B cell (primary cell): ENCODE data around the gene FCER2. TPM values are rescaled to one million over a fixed set of nuclear protein-coding genes. Genes with fewer than 3 reads are reported as not detected.

ENCODE experiments used
- ATAC-seq: fragments of 200-7000 bp; cut with Tn5 transposase; one replicate; pipeline ENCODE4 v1.10.0; 2021; ENCODE audit warnings: low read depth, mild to moderate bottlenecking, moderate number of reproducible peaks, moderate library complexity
- CTCF ChIA-PET: fragments of 350-600 bp; sonication (Branson Sonifier 250); formaldehyde crosslinking; loops from one replicate; lab custom pipeline; 2021; ENCODE audit warnings: antibody characterized with exemption, inconsistent platforms; lab: Charles Lee
- POLR2A ChIA-PET: fragments of 350-600 bp; sonication (Branson Sonifier 250); formaldehyde crosslinking; loops from one replicate; lab custom pipeline; 2021; ENCODE audit warnings: antibody characterized with exemption; lab: Charles Lee
- DNase-seq: peaks from one replicate; pipeline ENCODE4 v3.0.0; 2013
- H2AFZ ChIP-seq: 2 replicates; pipeline ENCODE4 v1.6.1; 2012; ENCODE audit warnings: mild to moderate bottlenecking, low read depth, low read length; ENCODE audit not compliant: insufficient read depth, poor library complexity, severe bottlenecking
- H3K27ac ChIP-seq, 2 donors: 1 replicate in 1 of 2; 2 replicates in 1 of 2; pipeline ENCODE4 v1.5.1; 2012 to 2013; ENCODE audit warnings: low read length in 2 of 2, mild to moderate bottlenecking in 2 of 2, moderate library complexity in 1 of 2
- H3K27me3 ChIP-seq, 4 experiments: fragments of 200-600 bp in 1 of 4; sonication (generic) in 1 of 4; replicated peaks in 1 of 4; 1 replicate in 2 of 4; 2 replicates in 2 of 4; pipeline versions ENCODE4 v1.6.1 to v1.7.0; 2013 to 2016; ENCODE audit warnings: low read length in 3 of 4, mild to moderate bottlenecking in 2 of 4, mixed read lengths in 1 of 4, moderate library complexity in 1 of 4; ENCODE audit not compliant: insufficient read depth in 4 of 4, control insufficient read depth in 3 of 4; ENCODE audit errors: control extremely low read depth in 1 of 4
- H3K36me3 ChIP-seq, 2 experiments: replicated peaks in 1 of 2; 1 replicate in 1 of 2; 2 replicates in 1 of 2; pipeline versions ENCODE4 v1.6.1 to v1.7.1; 2013; ENCODE audit warnings: low read length in 1 of 2; ENCODE audit not compliant: insufficient read depth in 2 of 2, control insufficient read depth in 1 of 2; ENCODE audit errors: control extremely low read depth in 1 of 2, extremely low read depth in 1 of 2
- H3K4me1 ChIP-seq, 2 donors: fragments of 200-600 bp in 1 of 2; sonication (generic) in 1 of 2; 1 replicate in 1 of 2; 2 replicates in 1 of 2; pipeline versions ENCODE4 v1.5.1 to v1.6.1; 2013 to 2017; ENCODE audit warnings: low read length in 2 of 2; ENCODE audit not compliant: control insufficient read depth in 2 of 2, insufficient read depth in 2 of 2
- H3K4me2 ChIP-seq: replicated peaks from 2 replicates; pipeline ENCODE3; 2012; ENCODE audit warnings: mild to moderate bottlenecking, low read depth, low read length; ENCODE audit not compliant: poor library complexity, severe bottlenecking
- H3K4me3 ChIP-seq, 5 experiments: fragments of 200-600 bp in 1 of 5; sonication (generic) in 1 of 5; 1 replicate in 3 of 5; 2 replicates in 2 of 5; pipeline versions ENCODE4 v1.5.1 to v1.7.0; 2011 to 2016; ENCODE audit warnings: low read length in 4 of 5, mild to moderate bottlenecking in 4 of 5, low read depth in 2 of 5, control low read depth in 1 of 5, moderate library complexity in 1 of 5; ENCODE audit not compliant: insufficient read depth in 1 of 5; ENCODE audit errors: control extremely low read depth in 1 of 5, extremely low read depth in 1 of 5
- H3K79me2 ChIP-seq: fragments of 200-600 bp; sonication (generic); one replicate; pipeline ENCODE4 v1.6.0; 2016; ENCODE audit warnings: low read length; ENCODE audit not compliant: control insufficient read depth, insufficient read depth
- H3K9ac ChIP-seq: fragments of 200-600 bp; sonication (generic); 2 replicates; pipeline ENCODE4 v1.6.1; 2017; ENCODE audit warnings: mild to moderate bottlenecking, low read length, moderate library complexity
- H3K9me3 ChIP-seq, 3 donors: one replicate each; pipeline versions ENCODE4 v1.6.1 to v1.7.1; 2013; ENCODE audit warnings: low read length in 2 of 3; ENCODE audit not compliant: control insufficient read depth in 2 of 3, insufficient read depth in 1 of 3; ENCODE audit errors: control extremely low read depth in 1 of 3
- H4K20me1 ChIP-seq: 2 replicates; pipeline ENCODE4 v1.6.0; 2012; ENCODE audit warnings: mild to moderate bottlenecking, low read length; ENCODE audit not compliant: insufficient read depth, control insufficient read depth, poor library complexity, severe bottlenecking
- H3K27ac Mint-ChIP-seq: one replicate; pipeline ENCODE4 v1.8.0; 2021; ENCODE audit warnings: mixed read lengths
- H3K27me3 Mint-ChIP-seq: one replicate; pipeline ENCODE4 v1.8.0; 2021; ENCODE audit warnings: mixed read lengths
- H3K4me1 Mint-ChIP-seq: one replicate; pipeline ENCODE4 v1.8.0; 2021; ENCODE audit warnings: mixed read lengths
- H3K4me3 Mint-ChIP-seq: one replicate; pipeline ENCODE4 v1.8.0; 2021; ENCODE audit warnings: mixed read lengths
- H3K9me3 Mint-ChIP-seq: one replicate; pipeline ENCODE4 v1.8.0; 2022; ENCODE audit warnings: mixed read lengths; ENCODE audit not compliant: insufficient read depth
- CTCF ChIP-seq: fragments of 200-600 bp; IDR thresholded peaks from one replicate; pipeline ENCODE4 v1.8.0; 2022; ENCODE audit warnings: antibody characterized with exemption, mild to moderate bottlenecking
- EZH2 ChIP-seq: IDR thresholded peaks from 2 replicates; pipeline ENCODE4 v1.6.1; 2012; ENCODE audit warnings: borderline replicate concordance, low read depth, mild to moderate bottlenecking, moderate library complexity, low read length; ENCODE audit not compliant: insufficient read depth, poor library complexity, severe bottlenecking
- WGBS: methylation state at CpG from one replicate; pipeline ENCODE4 v1.1.5; 2013; ENCODE audit warnings: missing lambda C conversion rate; ENCODE audit not compliant: insufficient coverage; 5-methylcytosine and 5-hydroxymethylcytosine counted together
- intact Hi-C: fragments of 100-400 bp; cut with micrococcal nuclease; formaldehyde crosslinking; loops from one replicate; pipeline ENCODE4 v1.10.0; 2022
- polyA plus RNA-seq: library from polyadenylated mRNA; depleted of rRNA; stranded (reverse); fragments of >200 nt; gene quantifications from 2 replicates; pipeline ENCODE4 v1.2.3, GENCODE V29; 2012
- total RNA-seq, 2 donors: library from RNA; stranded (reverse); fragments of 120-200 nt in 1 of 2; gene quantifications; 1 replicate in 1 of 2; 2 replicates in 1 of 2; pipeline versions ENCODE4 v1.2.3 to v1.2.4, GENCODE V29; 2013 to 2022

Gene FCER2
- total and polyA plus RNA-seq, 2 donors (not counting 1 experiment from before 2014, with no cell fraction given), result 17.1 to 419 TPM

GRCh38 chr19:7699003-7699402, 2.9 kb downstream of the FCER2 start:
- H3K9me3 Mint-ChIP-seq, result no peaks in the 10 kb centered on the region

More at GRCh38 chr19:7699003-7699402, 2.9 kb downstream of the FCER2 start:
- Histone ChIP-seq H3K4me2 (peak overlapping the region; percentile 68), H4K20me1 (peaks cover 5% of the 10 kb centered on the region), H3K9me3 (peaks cover 0 to 6% (median 0%) of the 10 kb centered on the region in 3 donors), H3K9ac (peak overlapping the region; percentile 40), H3K27me3 (no peaks in the 10 kb centered on the region), H3K27ac (peak overlapping the region; percentile 51 to 60), H3K36me3 (peaks cover 0 to 42% of the 10 kb centered on the region in 2 experiments), H3K4me3 (peak overlapping the region in 4 of 5 experiments; percentile 31 to 77 (median 56)), H3K4me1 (peaks cover 88 to 97% of the 10 kb centered on the region in 2 donors), H2AFZ (no peak overlapping the region), H3K79me2 (peaks cover 95% of the 10 kb centered on the region)
- no peak for ATAC-seq
- Mint-ChIP-seq H3K4me1 (peaks cover 79% of the 10 kb centered on the region), H3K27me3 (no peaks in the 10 kb centered on the region), H3K4me3 (peak overlapping the region; percentile 80), H3K27ac (peak overlapping the region; percentile 93)
- ChIA-PET POLR2A (interaction anchor here (0.6 to 0.9 kb wide), 3 partner anchors 15 to 630 kb away, joined by 3 to 6 read pairs (median 3); no protein-coding TSS in a partner anchor), CTCF (interaction anchor here (0.9 to 8.3 kb wide), 7 partner anchors 13 to 102 kb away, joined by 3 to 58 read pairs (median 3); partner anchors contain the start of gene TRAPPC5)
- intact Hi-C loops, result loop anchor here (5.0 kb wide), 1 partner anchor 98 kb away; no protein-coding TSS in a partner anchor
- no peak for DNase-seq
- TF ChIP-seq CTCF, result no peak
- no peak for TF ChIP-seq EZH2
- WGBS, result 43% methylated on average over 2 of the region's 2 CpGs
